ENCODE measurements around the gene KRT78.
"Not testable (repeated sequence)": the region's sequence is repeated elsewhere in the genome, so short reads cannot be mapped to it uniquely, and the experiment has no call there.

The KRT78 gene

DNA sequence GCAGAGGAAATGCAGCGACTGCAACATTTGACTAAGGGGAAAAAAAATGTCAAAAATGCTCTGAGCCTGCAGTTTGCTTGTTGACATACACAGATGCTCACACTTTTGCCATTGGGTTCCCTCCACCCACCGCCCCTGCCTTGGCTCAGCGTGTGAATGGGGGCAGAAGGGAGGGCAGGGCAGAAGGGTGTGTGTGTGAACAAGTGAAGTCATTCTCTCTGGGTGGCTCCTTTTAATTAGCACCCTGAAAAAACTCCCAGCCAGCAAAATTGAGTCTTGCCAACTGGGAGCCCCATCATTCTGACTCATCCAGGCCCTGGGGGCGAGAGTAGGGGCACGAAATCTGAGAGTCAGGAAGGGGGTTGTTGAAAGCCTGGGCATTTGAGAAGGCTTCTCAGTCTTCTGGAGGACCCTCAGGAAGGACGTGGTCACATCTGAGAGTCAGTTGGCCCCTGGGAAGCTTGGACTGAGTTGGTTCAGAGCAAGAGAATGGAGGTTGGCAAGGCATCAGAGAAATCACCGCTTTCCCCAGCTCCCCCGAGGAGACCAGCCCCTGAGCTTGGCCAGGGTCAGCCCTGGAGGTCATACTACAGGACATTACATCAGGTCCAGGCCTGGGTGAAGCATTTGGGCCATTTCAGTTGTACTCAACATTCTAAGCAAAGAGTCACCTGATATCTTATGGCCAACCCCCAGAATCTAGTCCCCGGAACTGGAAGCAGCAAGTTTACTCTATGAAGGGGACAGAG is 22.7 kb upstream of the KRT78 start:
- no peak for DNase-seq (ENCODE audit: low read depth)

DNA sequence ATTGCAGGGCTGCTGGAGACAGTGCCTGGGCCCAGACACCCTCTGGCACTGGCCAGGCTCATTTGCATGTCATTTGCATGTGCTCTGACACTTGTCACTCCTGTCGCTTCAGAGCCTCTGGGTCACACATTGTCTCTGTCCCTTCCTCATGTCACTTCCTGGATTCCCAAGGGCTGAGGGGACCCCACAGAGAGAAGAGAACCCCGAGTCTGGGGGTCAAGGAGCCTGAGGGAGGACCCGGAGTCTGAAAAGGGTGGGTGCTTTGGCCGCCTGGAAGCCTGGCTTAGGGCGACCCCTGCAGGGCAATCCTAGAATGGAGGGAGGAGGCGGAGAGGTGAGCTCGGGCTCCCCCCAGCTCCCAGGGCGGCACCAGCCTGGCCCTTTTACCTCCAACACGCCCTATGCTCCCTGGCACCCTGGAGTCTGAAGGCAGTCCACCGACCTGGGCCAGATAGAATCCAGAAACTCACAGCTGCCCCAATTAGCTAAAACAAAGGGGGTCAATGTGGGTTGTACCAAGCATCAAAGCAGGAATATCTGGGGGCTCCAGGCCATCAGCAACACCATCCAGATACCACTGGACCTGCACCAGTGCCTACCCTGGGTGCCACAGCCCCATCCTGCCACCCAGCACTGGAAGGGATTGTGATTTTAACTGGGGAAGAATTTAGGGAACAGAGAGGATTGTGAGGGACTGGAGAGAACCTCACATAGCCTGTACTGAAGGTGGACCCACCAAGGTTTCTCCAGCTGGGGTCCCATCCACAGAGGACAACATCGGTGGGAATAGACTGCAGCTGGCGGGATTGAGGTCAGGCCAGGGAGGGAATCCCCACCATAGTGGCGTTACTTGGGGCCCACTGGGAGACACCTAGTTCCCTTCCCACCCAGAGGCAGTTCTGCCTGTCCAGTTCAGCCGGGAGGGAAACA is 21.8 kb upstream of the KRT78 start:
- peak; percentile 54 for DNase-seq (ENCODE audit: low read depth)

GRCh38 chr12:52867642-52868041 is 18.8 kb upstream of the KRT78 start:
- DNase-seq (ENCODE audit: low read depth) = no peak

- DNase-seq (ENCODE audit: low read depth) = no peak
Measured at GRCh38 chr12:52867152-52867551, 18.4 kb upstream of the KRT78 start.

- DNase-seq (ENCODE audit: low read depth) = no peak
Measured at GRCh38 chr12:52865090-52865944, 16.5 kb upstream of the KRT78 start.

GRCh38 chr12:52862023-52862422 is 13.2 kb upstream of the KRT78 start:
- DNase-seq (ENCODE audit: low read depth) = no peak

DNA sequence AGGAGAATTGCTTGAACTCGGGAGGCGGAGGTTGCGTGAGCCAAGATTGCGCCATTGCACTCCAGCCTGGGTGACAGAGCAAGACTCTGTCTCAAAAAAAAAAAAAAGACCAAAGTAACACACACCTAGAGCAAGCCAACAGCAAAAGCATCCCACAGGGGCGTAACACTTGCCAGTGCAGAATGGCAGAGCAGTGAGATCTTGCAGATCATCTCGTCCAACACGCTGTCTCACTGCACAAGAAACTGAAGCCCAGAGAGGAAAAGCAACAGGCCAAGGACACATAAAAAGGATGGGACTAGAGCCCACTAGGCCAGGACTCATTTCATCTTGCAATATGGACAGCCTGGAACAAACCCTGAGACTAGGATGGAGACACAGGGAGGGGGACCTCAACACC is 12.7 kb upstream of the KRT78 start:
- DNase-seq (ENCODE audit: low read depth) = no peak

- no peak for DNase-seq (ENCODE audit: low read depth)
Measured at GRCh38 chr12:52860102-52860823, 11.5 kb upstream of the KRT78 start.

GRCh38 chr12:52857500-52857899 is 8.7 kb upstream of the KRT78 start:
- no peak for DNase-seq (ENCODE audit: low read depth)

- no peak for DNase-seq (ENCODE audit: low read depth)
Measured at GRCh38 chr12:52856787-52857186, 8.0 kb upstream of the KRT78 start.

DNA sequence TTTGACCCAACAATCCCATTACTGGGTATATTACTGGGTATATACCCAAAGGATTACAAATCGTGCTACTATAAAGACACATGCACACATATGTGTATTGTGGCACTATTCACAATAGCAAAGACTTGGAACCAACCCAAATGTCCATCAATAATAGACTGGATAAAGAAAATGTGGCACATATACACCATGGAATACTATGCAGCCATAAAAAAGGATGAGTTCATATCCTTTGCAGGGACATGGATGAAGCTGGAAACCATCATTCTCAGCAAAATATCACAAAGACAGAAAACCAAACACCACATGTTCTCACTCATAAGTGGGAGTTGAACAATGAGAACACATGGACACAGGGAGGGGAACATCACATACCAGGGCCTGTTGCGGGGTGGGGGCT is 7.3 kb upstream of the KRT78 start:
- DNase-seq (ENCODE audit: low read depth) = not testable (repeated sequence)

- no peak for DNase-seq (ENCODE audit: low read depth)
Measured at GRCh38 chr12:52851787-52852186, 3.0 kb upstream of the KRT78 start.

- no peak for DNase-seq (ENCODE audit: low read depth)
Measured at GRCh38 chr12:52850681-52851080, 1.9 kb upstream of the KRT78 start.

DNA sequence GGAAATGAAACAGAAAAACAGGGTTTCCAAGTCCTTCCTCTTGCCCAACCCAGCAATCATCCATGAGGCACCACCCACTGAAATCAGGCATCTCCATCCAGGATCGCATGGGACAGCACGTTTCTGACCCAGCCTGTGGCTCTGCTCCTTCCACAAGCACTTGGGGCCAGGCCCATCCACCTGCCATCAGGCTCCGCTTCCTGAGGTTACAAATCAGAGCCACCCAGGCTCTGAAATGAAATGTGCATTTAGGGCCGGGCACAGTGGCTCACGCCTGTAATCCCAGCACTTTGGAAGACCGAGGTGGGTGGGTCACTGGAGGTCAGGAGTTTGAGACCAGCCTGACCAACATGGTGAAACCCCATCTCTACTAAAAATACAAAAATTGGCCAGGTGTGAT is 717 bp upstream of the KRT78 start:
- no peak for DNase-seq (ENCODE audit: low read depth)

DNA sequence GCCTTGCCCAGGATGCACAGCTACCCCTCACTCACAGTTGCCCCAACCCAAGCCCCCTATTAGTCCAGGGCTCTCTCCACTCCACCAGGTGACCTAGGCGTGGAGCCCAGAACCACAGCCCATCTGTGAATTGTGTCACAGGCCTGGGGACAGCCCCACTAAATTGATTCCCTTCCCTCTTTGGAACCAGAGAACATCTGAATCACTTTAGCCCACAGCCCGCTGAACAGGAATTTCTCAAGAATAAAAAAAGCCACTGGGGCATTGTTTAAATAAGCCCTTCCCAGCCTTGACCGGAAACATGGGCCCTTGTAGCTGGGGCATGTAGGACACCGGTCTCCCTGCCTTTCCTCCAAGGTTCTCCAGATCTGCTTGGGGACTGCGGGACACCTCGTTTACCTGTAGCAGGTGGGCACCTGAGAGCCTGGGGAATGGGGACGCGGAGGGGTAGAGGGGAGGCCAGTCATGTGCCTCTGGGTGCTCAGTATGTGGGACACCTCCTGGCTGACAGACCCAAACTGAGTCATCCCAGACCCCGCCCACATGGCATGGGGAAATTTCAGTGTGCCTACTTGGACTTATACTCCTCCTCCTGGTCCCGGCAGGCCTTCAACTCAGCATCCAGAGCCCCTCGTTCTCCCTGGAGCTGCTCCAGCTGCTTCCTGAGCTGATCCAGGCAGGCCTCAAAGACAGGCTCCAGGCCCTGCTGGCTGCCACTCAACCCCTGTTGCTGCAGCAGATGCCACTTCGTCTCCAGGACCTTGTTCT is 1.3 kb downstream of the KRT78 start:
- no peak for DNase-seq (ENCODE audit: low read depth)

GRCh38 chr12:52846356-52846970 is 2.3 kb downstream of the KRT78 start:
- DNase-seq (ENCODE audit: low read depth) = no peak

DNA sequence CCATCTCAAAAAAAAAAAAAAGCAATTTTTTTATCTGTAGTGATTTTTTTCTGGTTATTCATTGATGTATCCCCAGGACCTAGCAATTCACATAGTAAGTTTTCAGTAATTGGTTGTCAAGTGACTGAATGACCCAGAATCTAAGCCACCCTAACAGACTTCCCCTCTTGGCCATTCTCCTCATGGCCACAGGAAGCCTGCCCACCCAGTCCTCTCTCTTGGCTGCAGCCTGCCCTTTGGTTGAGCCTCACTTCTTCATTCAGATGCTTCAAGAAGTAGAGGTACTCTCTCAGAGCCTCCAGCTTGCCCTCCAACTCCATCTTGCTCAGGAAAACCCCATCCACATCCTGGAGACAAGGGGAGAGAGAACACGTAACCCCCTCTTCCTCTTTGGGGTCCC is 2.8 kb downstream of the KRT78 start:
- DNase-seq (ENCODE audit: low read depth) = no peak

DNA sequence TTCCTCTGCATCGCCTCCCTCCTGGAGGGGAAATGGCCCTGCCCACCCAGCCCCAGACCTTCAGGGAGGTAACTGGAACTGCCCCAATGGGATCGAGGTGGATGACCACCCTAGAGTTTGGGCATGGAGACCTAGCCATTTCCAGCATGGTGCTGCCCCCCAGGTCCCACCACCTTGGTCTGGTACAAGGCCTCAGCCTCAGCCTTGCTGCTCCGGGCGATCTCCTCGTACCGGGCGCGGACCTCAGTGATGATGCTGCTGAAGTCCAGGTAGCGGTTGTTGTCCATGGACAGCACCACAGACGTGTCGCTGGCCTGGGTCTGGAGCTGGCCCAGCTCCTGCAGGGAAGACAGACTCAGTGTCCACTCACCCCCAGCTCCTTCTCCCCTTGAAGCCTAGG is 4.4 kb downstream of the KRT78 start:
- no peak for DNase-seq (ENCODE audit: low read depth)

- no peak for DNase-seq (ENCODE audit: low read depth)
Measured at GRCh38 chr12:52839436-52840105, 9.2 kb downstream of the KRT78 start.

Data from activated T-helper 1 cell treated with Interleukin-2 at 50 U/mL for 16 hours (primary cell).